ENCODE results near the gene SLC35G3.

GRCh38 chr17:35185849-35186248 is 8.3 kb downstream of the SLC35G3 start:
- TF ChIP-seq CTCF (IDR thresholded peaks at IDR 0.05; ENCODE audit: poor library complexity) (no peak), EZH2 (IDR thresholded peaks at IDR 0.05; ENCODE audit: borderline replicate concordance) (no peak)

All from hepatocyte (in vitro differentiated cells).